Airway epithelial cell (primary cell): ENCODE data around the gene GPR18. TPM values are rescaled to one million over a fixed set of nuclear protein-coding genes. Genes with fewer than 3 reads are reported as not detected.

Experiments
- total RNA-seq: library from RNA; depleted of rRNA; stranded (reverse); fragments of >200 nt; gene quantifications from 2 replicates; pipeline ENCODE4 v1.2.3, GENCODE V29; 2015

GPR18 gene, protein sequence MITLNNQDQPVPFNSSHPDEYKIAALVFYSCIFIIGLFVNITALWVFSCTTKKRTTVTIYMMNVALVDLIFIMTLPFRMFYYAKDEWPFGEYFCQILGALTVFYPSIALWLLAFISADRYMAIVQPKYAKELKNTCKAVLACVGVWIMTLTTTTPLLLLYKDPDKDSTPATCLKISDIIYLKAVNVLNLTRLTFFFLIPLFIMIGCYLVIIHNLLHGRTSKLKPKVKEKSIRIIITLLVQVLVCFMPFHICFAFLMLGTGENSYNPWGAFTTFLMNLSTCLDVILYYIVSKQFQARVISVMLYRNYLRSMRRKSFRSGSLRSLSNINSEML
- not detected in 2 replicates for total RNA-seq

GRCh38 chr13:99258210-99258860 lies at the start of gene GPR18:
TSS of gene GPR18 (minus strand) at chr13:99258379. CDS start at chr13:99255872, 2,507 bp downstream.

DNA sequence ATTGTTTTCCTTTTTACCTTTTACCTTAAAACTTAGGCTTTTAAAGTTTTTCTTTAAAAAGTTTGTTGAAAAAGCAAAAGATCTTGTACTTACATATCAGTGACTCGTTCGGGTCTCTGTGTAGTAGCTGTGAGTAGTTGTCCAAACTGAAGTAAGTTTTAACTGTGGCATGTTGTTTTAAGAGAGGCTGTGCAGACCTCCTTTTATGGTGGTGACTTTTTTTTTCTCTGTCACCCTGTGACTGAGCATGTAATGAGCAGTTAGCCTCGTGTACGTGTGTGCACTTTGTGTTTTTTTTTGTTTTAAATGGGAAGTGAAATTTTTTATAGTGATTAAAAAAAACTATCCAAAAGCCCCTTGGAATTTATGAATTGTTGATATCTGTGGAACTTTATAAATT lies 49.1 kb upstream of the GPR18 start, which contains the start of gene GPR183:
Gene GPR183 (minus strand): TSS at position 153 of the 400 bp plus-strand sequence. CDS start 11,254 bp downstream, outside the sequence.

Other genes starting within 250 kb of the GPR18 start
- 49.2 and 64.9 TPM in 2 replicates for gene UBAC2, start 57.5 kb downstream of the GPR18 start, total RNA-seq
- 0.07 TPM in 1 of 2 replicates, not detected in the other for gene GPR183, start 49.0 kb upstream of the GPR18 start, total RNA-seq
- 89.0 and 97.0 TPM in 2 replicates for gene TM9SF2, start 243.1 kb upstream of the GPR18 start, total RNA-seq